ENCODE results near the gene ZNF777.

ZNF777 gene

GRCh38 chr7:149477494-149478443 lies 16.9 kb upstream of the ZNF777 start:
- Histone ChIP-seq H3K4me3 (ENCODE audit: insufficient read depth, low read depth, low read length) (no peak overlapping the region), H3K27ac (ENCODE audit: insufficient read depth, low read depth, low read length, poor library complexity, severe bottlenecking) (no peak overlapping the region), H3K4me1 (ENCODE audit: control insufficient read depth, insufficient read depth, low read length) (no peaks in the 10 kb centered on the region), H3K9me3 (ENCODE audit: control insufficient read depth, low read length) (peaks cover 4% of the 10 kb centered on the region), H3K27me3 (ENCODE audit: control insufficient read depth, insufficient read depth, low read length, poor library complexity, severe bottlenecking) (no peaks in the 10 kb centered on the region), H3K36me3 (ENCODE audit: control insufficient read depth, insufficient read depth, low read length) (peaks cover 34% of the 10 kb centered on the region)
- WGBS, 2 experiments: 87 to 88% methylated on average over 18 of the region's 18 CpGs

GRCh38 chr7:149476791-149477190 lies 15.9 kb upstream of the ZNF777 start:
- H3K27me3 ChIP-seq (ENCODE audit: control insufficient read depth, insufficient read depth, low read length, poor library complexity, severe bottlenecking): no peaks in the 10 kb centered on the region
- no peaks in the 10 kb centered on the region for H3K4me1 ChIP-seq (ENCODE audit: control insufficient read depth, insufficient read depth, low read length)
- no peak overlapping the region for H3K4me3 ChIP-seq (ENCODE audit: insufficient read depth, low read depth, low read length)
- H3K36me3 ChIP-seq (ENCODE audit: control insufficient read depth, insufficient read depth, low read length): peaks cover 37% of the 10 kb centered on the region
- H3K27ac ChIP-seq (ENCODE audit: insufficient read depth, low read depth, low read length, poor library complexity, severe bottlenecking): no peak overlapping the region
- 95 to 96% methylated on average over 12 of the region's 12 CpGs for WGBS, 2 experiments
- peaks cover 4% of the 10 kb centered on the region for H3K9me3 ChIP-seq (ENCODE audit: control insufficient read depth, low read length)

GRCh38 chr7:149475121-149476045 lies 14.5 kb upstream of the ZNF777 start:
- peaks cover 37% of the 10 kb centered on the region for H3K36me3 ChIP-seq (ENCODE audit: control insufficient read depth, insufficient read depth, low read length)
- WGBS, 2 experiments: 94 to 96% methylated on average over 21 of the region's 21 CpGs

DNA sequence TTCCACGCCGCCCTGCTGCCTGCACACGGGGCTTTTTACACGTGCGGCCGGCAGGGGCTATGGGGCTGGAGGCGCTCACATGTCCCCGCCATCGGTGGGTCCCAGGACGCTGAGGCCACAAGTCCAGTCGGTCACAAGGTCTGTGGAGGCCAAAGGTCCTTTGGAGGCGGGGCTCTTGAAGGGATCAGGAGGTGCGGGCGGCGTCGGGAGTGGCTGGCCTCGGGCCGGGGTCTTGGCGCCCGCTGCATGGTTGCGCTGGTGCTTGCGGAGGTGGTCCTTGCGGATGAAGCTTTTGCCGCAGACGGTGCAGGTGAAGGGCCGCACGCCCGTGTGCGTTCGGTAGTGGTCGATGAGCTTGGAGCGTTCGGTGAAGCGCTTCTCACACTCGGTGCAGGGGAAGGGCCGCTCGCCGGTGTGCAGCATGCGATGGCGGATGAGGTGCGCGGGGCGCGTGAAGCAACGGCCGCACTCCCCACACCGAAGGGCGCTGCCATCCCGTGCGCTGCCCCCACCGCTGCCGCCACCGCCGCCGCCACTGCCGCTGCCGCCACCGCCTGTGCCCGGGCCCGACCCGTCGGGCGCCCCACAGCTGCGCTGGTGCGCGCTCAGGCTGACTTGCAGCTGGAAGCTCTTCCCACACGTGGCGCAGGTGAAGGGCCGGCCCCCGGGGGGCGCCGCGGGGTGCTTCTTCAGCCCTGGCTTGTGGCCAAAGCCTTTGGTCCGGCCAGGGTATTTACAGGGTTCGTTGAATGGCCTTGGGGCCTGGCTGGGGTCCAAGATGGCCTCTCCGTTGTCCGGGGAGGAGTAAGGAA lies 13.7 kb upstream of the ZNF777 start:
- Histone ChIP-seq H3K4me1 (ENCODE audit: control insufficient read depth, insufficient read depth, low read length) (no peaks in the 10 kb centered on the region), H3K27ac (ENCODE audit: insufficient read depth, low read depth, low read length, poor library complexity, severe bottlenecking) (no peak overlapping the region), H3K36me3 (ENCODE audit: control insufficient read depth, insufficient read depth, low read length) (peaks cover 37% of the 10 kb centered on the region), H3K4me3 (ENCODE audit: insufficient read depth, low read depth, low read length) (no peak overlapping the region), H3K9me3 (ENCODE audit: control insufficient read depth, low read length) (peaks cover 4% of the 10 kb centered on the region), H3K27me3 (ENCODE audit: control insufficient read depth, insufficient read depth, low read length, poor library complexity, severe bottlenecking) (no peaks in the 10 kb centered on the region)
- 96 to 97% methylated on average over 77 of the region's 77 CpGs for WGBS, 2 experiments

More at GRCh38 chr7:149475121-149476045, 14.5 kb upstream of the ZNF777 start:
- peaks cover 4% of the 10 kb centered on the region for H3K9me3 ChIP-seq (ENCODE audit: control insufficient read depth, low read length)
- H3K4me1 ChIP-seq (ENCODE audit: control insufficient read depth, insufficient read depth, low read length): no peaks in the 10 kb centered on the region
- H3K27ac ChIP-seq (ENCODE audit: insufficient read depth, low read depth, low read length, poor library complexity, severe bottlenecking): no peak overlapping the region
- H3K4me3 ChIP-seq (ENCODE audit: insufficient read depth, low read depth, low read length): no peak overlapping the region
- no peaks in the 10 kb centered on the region for H3K27me3 ChIP-seq (ENCODE audit: control insufficient read depth, insufficient read depth, low read length, poor library complexity, severe bottlenecking)

DNA sequence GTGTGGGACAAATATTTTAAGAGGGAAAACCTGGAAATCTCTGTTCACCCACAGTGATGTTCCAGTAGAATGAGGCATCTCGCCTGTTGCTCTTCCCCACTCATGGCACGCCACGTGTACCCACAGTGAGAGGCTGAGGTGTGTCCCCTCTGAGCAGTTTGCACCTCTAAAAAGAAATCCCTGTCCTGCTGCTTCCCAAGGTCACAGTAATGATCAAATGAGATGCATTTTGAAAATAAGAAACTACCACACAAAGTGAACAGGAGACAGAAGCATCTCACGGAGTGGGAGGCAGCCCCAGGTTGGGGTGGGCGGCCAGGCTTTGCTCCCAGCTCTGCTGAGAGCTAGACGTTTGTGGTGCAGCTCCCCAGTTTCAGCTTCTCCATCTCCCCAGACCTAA lies 12.4 kb upstream of the ZNF777 start:
- no peak overlapping the region for H3K27ac ChIP-seq (ENCODE audit: insufficient read depth, low read depth, low read length, poor library complexity, severe bottlenecking)
- H3K36me3 ChIP-seq (ENCODE audit: control insufficient read depth, insufficient read depth, low read length): peaks cover 28% of the 10 kb centered on the region
- no peaks in the 10 kb centered on the region for H3K4me1 ChIP-seq (ENCODE audit: control insufficient read depth, insufficient read depth, low read length)
- no peaks in the 10 kb centered on the region for H3K27me3 ChIP-seq (ENCODE audit: control insufficient read depth, insufficient read depth, low read length, poor library complexity, severe bottlenecking)
- 94 to 96% methylated on average over 6 of the region's 6 CpGs for WGBS, 2 experiments
- H3K9me3 ChIP-seq (ENCODE audit: control insufficient read depth, low read length): no peaks in the 10 kb centered on the region
- H3K4me3 ChIP-seq (ENCODE audit: insufficient read depth, low read depth, low read length): no peak overlapping the region

- no peaks in the 10 kb centered on the region for H3K9me3 ChIP-seq (ENCODE audit: control insufficient read depth, low read length)
- no peak overlapping the region for H3K4me3 ChIP-seq (ENCODE audit: insufficient read depth, low read depth, low read length)
- no peak overlapping the region for H3K27ac ChIP-seq (ENCODE audit: insufficient read depth, low read depth, low read length, poor library complexity, severe bottlenecking)
- no peaks in the 10 kb centered on the region for H3K4me1 ChIP-seq (ENCODE audit: control insufficient read depth, insufficient read depth, low read length)
- 94 to 96% methylated on average over 5 to 6 of the region's 6 CpGs for WGBS, 2 experiments
- no peaks in the 10 kb centered on the region for H3K27me3 ChIP-seq (ENCODE audit: control insufficient read depth, insufficient read depth, low read length, poor library complexity, severe bottlenecking)
- H3K36me3 ChIP-seq (ENCODE audit: control insufficient read depth, insufficient read depth, low read length): peaks cover 23% of the 10 kb centered on the region
Observed at GRCh38 chr7:149471289-149471953, 10.6 kb upstream of the ZNF777 start.

DNA sequence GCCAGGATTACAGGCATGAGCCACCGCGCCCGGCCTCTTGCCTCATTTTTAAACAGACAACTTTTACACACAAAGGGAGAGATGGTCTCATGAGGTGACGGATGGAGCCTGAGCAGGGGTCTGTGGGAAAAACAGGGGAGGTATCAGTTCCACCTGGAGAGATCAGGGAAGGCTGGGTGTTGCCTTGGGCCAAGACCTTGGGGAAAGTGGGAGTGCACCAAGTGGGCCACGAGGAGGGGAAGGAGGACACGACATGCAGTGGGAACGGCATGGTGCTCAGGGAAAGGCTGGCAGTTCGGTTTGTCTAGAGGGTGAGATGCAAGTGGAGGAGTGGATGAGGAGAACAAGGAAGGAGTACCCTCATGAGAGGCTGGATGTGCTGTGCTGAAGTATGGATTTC lies 8.9 kb upstream of the ZNF777 start:
- Histone ChIP-seq H3K4me1 (ENCODE audit: control insufficient read depth, insufficient read depth, low read length) (no peaks in the 10 kb centered on the region), H3K27ac (ENCODE audit: insufficient read depth, low read depth, low read length, poor library complexity, severe bottlenecking) (no peak overlapping the region), H3K36me3 (ENCODE audit: control insufficient read depth, insufficient read depth, low read length) (peaks cover 15% of the 10 kb centered on the region), H3K9me3 (ENCODE audit: control insufficient read depth, low read length) (no peaks in the 10 kb centered on the region), H3K27me3 (ENCODE audit: control insufficient read depth, insufficient read depth, low read length, poor library complexity, severe bottlenecking) (no peaks in the 10 kb centered on the region), H3K4me3 (ENCODE audit: insufficient read depth, low read depth, low read length) (no peak overlapping the region)
- WGBS, 2 experiments: 92 to 93% methylated on average over 8 of the region's 8 CpGs

- Histone ChIP-seq H3K4me3 (ENCODE audit: insufficient read depth, low read depth, low read length) (no peak overlapping the region), H3K27ac (ENCODE audit: insufficient read depth, low read depth, low read length, poor library complexity, severe bottlenecking) (no peak overlapping the region), H3K9me3 (ENCODE audit: control insufficient read depth, low read length) (no peaks in the 10 kb centered on the region), H3K36me3 (ENCODE audit: control insufficient read depth, insufficient read depth, low read length) (peaks cover 3% of the 10 kb centered on the region), H3K27me3 (ENCODE audit: control insufficient read depth, insufficient read depth, low read length, poor library complexity, severe bottlenecking) (no peaks in the 10 kb centered on the region), H3K4me1 (ENCODE audit: control insufficient read depth, insufficient read depth, low read length) (no peaks in the 10 kb centered on the region)
- WGBS, 2 experiments: 92 to 93% methylated on average over 5 of the region's 5 CpGs
Observed at GRCh38 chr7:149468208-149468607, 7.3 kb upstream of the ZNF777 start.

GRCh38 chr7:149467321-149467859 lies 6.5 kb upstream of the ZNF777 start:
- Histone ChIP-seq H3K4me3 (ENCODE audit: insufficient read depth, low read depth, low read length) (no peak overlapping the region), H3K4me1 (ENCODE audit: control insufficient read depth, insufficient read depth, low read length) (no peaks in the 10 kb centered on the region), H3K27me3 (ENCODE audit: control insufficient read depth, insufficient read depth, low read length, poor library complexity, severe bottlenecking) (peaks cover 6% of the 10 kb centered on the region), H3K36me3 (ENCODE audit: control insufficient read depth, insufficient read depth, low read length) (peaks cover 1% of the 10 kb centered on the region), H3K27ac (ENCODE audit: insufficient read depth, low read depth, low read length, poor library complexity, severe bottlenecking) (no peak overlapping the region), H3K9me3 (ENCODE audit: control insufficient read depth, low read length) (no peaks in the 10 kb centered on the region)
- no CpG with 5 or more reads among the region's 1 CpG for WGBS, 2 experiments
